Fibroblast of mammary gland (primary cell): ENCODE data around the gene ELMO1.

Experiments
- DNase-seq: peaks from one replicate; pipeline ENCODE4 v3.0.0-alpha.2; 2010; ENCODE audit warnings: low read depth
- H3K4me3 ChIP-seq: 2 replicates; pipeline ENCODE4 v1.5.1; 2011; ENCODE audit warnings: low read depth, mild to moderate bottlenecking, low read length, moderate library complexity; ENCODE audit not compliant: control insufficient read depth
- TF ChIP-seq, protein P1 (sequence below): conservative IDR thresholded peaks from 2 replicates; pipeline ENCODE4 v1.5.1; 2011; ENCODE audit warnings: low read depth, low read length, inconsistent platforms; ENCODE audit not compliant: control insufficient read depth, insufficient read depth

Gene ELMO1

GRCh38 chr7:37193087-37193774 lies 255.4 kb downstream of the ELMO1 start:
- no peak overlapping the region for H3K4me3 ChIP-seq
- no peak for DNase-seq
- TF ChIP-seq, protein P1, sequence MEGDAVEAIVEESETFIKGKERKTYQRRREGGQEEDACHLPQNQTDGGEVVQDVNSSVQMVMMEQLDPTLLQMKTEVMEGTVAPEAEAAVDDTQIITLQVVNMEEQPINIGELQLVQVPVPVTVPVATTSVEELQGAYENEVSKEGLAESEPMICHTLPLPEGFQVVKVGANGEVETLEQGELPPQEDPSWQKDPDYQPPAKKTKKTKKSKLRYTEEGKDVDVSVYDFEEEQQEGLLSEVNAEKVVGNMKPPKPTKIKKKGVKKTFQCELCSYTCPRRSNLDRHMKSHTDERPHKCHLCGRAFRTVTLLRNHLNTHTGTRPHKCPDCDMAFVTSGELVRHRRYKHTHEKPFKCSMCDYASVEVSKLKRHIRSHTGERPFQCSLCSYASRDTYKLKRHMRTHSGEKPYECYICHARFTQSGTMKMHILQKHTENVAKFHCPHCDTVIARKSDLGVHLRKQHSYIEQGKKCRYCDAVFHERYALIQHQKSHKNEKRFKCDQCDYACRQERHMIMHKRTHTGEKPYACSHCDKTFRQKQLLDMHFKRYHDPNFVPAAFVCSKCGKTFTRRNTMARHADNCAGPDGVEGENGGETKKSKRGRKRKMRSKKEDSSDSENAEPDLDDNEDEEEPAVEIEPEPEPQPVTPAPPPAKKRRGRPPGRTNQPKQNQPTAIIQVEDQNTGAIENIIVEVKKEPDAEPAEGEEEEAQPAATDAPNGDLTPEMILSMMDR: no peak

DNA sequence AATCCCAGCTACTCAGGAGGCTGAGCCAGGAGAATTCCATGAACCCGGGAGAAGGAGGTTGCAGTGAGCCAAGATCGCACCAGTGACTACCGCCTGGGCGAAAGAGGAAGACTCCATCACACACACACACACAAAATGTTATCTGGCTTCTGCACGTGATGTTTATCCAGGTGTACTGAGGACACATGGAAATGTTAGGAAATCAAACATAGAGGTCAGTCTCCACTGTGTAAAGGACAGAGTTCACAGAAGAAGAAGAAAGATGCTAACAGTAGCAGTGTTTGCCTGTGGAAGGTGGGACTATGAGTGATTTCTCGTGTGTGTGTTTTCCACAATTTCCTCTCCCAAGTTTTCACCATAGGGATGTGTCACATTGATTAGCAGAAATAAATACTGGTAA lies 256.9 kb downstream of the ELMO1 start:
- H3K4me3 ChIP-seq: no peak overlapping the region
- TF ChIP-seq, protein P1: no peak
- DNase-seq: no peak

DNA sequence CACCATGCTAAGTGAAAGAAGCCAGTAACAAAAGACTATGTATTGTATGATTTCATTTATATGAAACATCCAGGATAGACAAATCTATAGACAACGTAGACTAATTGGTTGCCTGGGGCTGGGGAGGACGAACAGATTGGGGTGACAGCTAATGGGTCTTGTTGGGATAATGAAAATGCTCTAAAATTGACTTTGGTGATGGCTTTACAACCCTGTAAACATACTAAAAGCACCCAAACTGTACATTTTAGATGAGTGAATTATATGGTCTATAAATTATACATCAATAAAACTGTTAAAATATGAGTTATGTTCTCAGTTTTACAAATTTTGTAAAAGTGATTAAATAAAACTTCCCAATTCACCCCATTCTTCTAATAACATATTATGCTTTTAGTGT lies 261.5 kb downstream of the ELMO1 start:
- TF ChIP-seq, protein P1: no peak
- DNase-seq: no peak
- no peak overlapping the region for H3K4me3 ChIP-seq

- DNase-seq: no peak
- H3K4me3 ChIP-seq: no peak overlapping the region
- TF ChIP-seq, protein P1: no peak
Observed at GRCh38 chr7:37186753-37187152, 261.9 kb downstream of the ELMO1 start.

DNA sequence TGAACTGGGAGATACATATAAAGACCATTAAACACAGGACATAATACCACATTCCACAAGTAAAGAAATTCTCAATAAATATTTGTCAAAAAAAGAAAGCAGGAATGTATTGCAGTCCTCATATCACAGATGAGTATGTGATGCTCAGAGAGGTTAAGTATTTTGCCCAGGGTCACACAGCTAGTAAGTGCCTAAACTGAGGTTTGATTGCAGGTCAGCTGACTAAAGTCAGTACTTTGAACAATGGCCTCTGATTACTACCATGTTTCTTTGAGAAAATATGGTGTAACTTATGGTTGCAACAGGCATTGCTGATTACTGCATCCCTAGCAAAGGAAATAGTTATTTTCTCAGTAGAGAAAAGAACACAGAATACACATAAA lies 267.1 kb downstream of the ELMO1 start:
- no peak for DNase-seq
- TF ChIP-seq, protein P1: no peak
- H3K4me3 ChIP-seq: no peak overlapping the region

- H3K4me3 ChIP-seq: no peak overlapping the region
- TF ChIP-seq, protein P1: no peak
- DNase-seq: no peak
Observed at GRCh38 chr7:37180828-37181549, 267.7 kb downstream of the ELMO1 start.

- no peak for DNase-seq
- TF ChIP-seq, protein P1: no peak
- H3K4me3 ChIP-seq: no peak overlapping the region
Observed at GRCh38 chr7:37176079-37176478, 272.6 kb downstream of the ELMO1 start.
